NCI-H2081 (cell line): ENCODE measurements around the gene CACNA1I.

ENCODE experiments used
- DNase-seq, 2 experiments: peaks; one replicate each; lab custom pipeline; 2025; lab: John Stamatoyannopoulos, UW

Gene CACNA1I

DNA sequence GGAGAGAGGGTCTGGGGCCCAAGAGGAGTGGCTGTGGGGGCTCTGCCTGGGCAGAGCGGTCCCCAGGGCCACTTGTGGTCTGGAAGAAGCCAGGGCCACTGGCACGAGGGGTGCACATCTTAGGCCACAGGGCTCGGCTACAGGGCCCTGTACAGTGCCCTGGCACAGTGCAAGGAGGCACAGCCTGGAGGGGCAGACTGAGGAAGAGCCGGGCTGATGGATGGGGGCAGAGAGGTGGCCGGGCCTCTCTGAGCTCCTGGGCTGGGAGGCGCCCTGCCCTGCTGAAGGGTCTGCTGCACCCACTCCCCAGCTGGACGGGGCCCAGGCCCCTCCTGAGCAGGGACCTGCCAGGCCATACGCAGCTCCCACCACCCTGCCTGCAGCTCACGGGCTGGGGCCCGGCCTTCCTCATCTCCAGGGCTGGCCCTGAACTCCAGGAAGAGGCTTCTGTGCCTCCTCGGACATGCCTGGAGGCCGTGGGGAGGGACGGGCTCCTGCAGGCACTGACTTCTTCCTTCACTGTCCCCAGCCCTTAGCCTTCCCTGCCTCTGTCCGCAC, 123.5 kb downstream of the CACNA1I start:
- DNase-seq, result no peak

DNA sequence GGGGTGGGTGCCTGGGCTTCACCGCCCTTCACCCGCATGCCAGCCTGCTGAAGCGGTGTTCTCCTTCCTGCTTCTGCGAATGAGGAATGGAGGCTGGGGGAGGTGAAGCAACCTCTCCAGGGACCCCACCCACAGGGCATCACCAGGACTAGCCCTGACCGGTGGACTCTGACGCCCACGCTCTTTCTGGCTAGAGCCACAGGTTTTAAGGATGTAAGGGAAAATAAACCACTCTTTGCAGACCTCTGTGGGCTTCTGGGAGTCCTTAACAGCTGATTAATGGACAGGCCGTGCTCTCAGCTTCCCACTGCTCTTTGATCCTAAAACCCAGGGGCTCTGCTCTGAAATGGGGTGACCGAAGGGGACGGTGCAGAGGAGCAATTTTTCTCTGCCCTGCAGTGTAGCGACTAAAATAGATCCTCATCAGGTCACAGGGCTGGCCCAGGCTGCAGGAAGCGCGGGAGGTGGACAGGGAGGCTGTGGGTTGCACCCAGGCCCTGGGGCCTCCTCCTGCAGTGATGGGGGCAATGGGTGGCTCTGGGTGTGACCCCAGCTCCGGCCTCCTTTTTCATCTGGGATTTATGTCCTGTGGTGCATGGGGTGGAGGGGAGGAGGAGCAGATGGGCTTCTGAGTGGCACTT, 127.4 kb downstream of the CACNA1I start:
- DNase-seq, result no peak

DNA sequence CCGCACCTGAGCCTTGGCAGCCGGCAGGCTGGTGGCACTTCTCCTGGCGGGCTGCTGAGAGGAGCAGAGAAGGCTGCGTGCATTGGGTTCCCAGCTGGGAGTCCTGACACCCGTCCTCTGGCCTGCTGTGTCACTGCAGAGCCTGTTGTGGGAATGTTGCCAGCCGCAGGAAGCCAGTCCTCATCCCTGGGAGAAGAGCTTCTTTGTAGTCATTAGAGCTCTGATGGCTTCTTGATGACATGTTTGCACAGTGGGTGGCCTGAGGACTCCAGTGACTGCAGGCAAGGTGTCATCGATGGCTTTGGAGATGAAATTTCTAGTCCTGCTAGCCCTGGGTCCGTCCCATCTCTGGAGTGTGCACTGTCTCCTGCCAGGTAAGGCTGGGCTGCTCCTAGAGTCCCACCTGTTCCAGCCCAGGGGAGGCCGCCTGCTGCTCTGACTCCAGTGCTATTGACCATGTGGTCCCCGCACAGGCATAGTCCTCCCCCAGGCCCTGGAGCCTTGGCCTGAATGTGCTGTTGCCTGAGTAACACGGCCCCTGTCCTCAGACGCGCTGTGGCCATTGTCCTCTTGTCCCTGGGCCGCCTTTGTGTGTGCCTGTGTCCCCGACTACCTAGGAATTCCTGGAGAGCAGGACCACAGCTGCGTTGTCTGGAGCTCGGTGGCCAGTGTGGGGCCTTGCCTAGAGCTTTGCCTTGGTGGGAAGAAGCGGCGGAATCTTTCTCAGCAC, 129.2 kb downstream of the CACNA1I start:
- DNase-seq, result no peak

DNA sequence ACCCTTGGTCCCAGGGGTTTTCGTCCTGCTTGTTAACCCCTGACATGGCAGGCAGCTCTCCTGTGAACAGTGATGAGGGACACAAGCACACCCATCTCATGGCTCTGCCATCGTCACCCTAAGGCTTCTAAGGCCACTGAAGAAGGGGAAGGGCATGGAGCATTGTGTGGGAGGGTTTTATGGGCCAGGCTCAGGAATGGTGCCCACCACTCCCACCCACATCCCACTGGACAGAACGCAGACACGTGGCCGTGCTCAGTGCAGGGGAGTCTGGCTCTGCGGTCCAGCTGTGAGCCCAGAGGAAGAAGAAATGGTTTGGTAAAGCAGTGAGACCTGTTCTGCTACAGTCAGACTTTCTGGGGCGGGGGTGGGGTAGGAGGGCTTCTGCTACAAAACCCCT, 130.0 kb downstream of the CACNA1I start:
- no peak for DNase-seq

DNA sequence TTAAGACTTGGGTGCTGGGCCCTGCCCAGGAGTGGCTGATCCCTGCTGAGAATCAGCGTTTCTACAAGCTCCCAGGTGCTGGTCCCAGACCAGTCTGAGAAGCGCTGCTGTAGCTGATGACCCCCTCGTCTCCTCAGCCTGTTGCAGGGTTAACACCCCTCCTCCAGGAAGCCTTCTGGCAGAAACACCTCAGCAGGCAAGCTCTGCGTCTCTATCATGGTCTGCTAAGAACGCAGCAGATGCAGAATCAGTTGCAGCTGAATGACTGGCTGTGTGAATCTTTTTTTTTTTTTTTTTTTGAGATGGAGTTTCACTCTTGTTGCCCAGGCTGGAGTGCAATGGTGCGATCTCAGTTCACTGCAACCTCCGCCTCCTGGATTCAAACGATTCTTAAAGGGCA, 132.5 kb downstream of the CACNA1I start:
- DNase-seq, result no peak

DNA sequence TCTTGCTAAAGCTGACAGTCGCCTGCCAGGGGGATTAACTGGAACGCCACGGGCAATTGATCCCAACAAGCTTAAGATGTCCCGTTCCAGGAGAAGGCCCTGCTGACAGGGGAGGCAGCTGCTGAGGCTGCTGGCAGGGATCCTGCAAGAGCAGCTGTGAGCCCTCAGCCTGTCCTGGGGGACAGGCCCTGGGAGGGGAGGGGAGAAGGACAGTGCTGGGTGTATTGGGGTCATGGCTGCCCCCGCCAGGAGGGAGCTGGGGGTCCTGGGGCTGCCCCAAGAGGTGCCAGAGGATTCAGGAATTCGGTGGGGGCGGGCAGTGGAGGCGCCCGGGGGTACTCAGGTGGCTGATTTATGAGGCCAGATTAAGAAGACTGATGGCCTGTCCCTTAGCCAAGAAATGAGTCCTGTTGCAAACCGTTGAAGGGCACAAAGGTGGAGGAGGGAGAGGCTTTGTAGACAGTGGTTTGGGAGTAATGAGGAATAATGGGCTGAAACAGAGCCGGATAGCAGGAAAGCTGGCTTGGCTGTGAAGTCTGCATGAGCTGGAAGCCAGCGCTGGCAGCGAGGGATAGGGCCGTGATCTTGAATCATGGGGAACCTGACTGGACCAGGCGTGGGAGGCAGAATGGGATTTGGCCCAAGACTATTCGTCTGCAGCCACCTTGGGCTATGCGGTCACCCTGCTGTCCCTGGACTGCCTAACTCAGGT, 133.5 kb downstream of the CACNA1I start:
- DNase-seq, result no peak

DNA sequence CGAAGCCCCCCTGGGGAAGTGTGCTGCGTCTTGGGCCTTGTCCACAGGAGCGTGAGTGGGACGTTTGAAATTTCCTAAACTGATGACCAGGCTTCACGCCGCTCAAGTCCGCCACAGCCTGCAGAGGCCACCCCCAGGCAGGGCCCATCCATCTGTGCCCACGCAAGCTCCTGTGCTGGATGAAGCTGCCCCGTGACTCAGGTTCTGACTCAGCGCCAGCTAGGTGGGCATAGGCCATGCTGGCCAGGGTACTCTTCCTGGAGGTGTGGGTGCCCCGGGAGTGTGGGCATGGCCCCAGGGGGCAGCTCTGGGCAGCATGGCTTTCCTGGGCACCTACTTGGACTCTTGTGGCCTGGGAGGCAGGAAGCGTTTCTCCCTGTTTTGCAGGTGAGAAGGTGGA, 134.8 kb downstream of the CACNA1I start:
- DNase-seq, result no peak

DNA sequence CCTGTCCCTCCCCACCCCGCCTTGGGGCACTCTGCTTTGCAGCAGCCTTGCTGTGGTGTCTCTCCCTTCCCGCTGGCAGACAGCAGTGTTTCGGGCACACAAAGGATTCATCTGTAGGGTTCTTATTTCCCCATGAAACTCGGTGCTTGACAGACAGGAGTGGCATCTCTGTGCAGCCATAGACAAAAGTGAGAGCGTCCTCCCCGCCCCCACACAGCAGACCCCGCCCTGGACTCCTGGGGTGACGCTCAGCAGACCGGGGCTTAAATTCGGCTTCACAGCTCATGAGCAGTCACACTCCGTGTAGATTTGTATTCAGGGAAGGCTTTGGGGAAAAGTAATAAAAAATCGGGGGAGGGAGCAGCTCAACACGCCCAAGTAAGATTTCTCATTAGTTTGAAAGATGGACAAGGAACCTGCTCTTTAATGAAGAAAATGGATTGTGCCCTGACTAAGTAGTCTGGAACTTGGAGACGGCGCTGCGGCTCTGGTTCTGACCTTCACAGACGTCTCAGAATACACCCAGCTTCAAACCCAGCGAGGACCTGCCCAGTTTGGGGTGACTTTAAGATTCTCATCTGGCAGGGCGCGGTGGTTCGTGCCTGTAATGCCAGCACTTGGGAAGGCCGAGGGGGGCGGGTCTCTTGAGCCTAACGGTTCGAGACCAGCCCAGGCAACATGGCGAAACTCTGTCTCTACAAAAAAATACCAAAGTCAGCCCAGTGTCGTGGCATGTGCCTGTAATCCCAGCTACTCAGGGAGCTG, 136.0 kb downstream of the CACNA1I start:
- DNase-seq, result no peak

DNA sequence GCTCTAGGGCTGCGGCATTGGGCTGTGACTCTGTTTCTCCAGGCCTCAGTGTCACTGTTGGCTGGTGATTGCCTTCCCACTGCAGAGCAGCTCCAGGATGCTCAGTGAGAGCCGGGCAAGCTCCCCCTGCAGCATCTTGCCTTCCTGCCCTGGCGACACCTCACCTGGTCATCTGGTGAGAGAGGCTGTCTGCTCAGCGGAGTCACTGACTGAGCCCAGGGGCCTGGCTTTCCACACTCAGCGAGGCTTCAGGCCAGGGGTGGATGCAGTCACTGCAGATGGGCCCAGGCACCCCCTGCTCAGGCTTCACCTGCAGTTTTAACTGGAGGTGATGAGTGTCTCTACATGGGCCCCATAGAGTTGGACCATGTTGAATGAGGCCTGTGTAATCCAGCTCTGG, 136.8 kb downstream of the CACNA1I start:
- DNase-seq, result no peak

DNA sequence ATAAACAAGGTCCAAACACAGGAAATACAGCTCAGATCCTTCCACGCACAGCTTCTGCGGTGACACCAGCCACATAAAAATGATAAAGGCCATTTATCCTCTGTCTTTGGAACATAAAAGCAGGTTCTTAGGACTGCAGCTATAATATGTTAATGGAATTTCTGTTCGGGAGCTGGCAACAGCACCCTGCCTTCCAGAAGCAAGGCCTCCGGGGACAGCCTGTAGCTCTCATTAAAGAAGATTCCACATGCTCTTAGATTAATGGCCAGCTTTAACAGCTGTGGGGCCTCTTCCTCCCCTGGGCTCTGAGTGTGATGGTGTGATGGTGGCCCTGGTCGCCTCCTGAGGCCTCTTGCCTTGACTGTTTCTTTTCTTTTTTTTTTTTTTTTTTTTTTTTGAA, 137.3 kb downstream of the CACNA1I start:
- no peak for DNase-seq

DNA sequence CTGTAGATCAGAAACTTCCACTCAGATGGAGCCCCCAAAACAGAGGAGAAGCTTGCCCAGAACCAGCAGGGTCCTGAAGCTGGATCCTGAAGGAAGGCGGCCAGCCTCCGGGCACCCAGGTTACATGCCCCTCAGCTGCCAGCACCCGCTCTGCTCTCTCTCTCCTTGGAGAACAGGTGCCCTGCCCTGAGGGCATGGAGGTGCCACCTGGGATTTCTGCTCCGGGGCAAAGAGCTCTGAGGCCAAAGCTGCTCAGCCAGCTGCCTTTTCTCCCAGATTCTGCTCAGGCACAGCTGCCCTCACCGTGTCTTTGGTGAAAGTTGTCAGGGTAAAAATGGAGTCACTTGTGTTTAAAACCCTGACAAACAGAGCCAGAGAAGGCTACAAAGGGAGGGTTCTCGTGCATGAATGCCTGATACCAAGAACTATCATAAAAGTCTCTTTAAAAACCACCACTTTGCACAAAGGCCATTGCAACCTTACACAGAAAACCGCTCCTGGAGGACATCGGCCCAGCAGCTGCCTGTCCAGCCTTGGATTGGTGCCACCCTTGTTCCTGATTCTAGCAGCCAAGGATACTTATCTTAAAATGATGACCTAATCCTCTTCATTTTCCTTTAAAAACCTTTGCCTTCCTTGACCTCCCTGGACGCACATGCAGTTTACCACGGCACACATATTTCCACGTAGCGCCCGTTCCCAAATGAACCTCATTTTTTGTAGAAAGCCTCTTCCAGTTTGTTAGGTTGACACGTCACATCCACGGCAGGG, 140.0 kb downstream of the CACNA1I start:
- DNase-seq, result no peak

DNA sequence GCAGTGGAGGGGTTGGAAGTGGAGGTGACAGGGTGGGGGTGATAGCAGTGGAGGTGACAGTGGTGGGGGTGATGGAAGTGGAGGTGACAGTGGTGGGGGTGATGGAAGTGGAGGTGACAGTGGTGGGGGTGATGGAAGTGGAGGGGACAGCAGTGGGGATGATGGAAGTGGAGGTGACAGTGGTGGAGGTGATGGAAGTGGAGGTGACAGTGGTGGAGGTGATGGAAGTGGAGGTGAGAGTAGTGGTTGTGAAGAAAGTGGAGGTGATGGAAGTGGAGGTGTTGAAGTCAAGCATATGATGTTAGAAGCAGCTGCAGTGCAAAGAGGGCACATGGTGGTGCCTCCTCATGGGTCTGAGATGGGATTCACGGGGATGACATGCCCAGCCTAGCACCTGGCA, 141.5 kb downstream of the CACNA1I start:
- DNase-seq, result no peak

DNA sequence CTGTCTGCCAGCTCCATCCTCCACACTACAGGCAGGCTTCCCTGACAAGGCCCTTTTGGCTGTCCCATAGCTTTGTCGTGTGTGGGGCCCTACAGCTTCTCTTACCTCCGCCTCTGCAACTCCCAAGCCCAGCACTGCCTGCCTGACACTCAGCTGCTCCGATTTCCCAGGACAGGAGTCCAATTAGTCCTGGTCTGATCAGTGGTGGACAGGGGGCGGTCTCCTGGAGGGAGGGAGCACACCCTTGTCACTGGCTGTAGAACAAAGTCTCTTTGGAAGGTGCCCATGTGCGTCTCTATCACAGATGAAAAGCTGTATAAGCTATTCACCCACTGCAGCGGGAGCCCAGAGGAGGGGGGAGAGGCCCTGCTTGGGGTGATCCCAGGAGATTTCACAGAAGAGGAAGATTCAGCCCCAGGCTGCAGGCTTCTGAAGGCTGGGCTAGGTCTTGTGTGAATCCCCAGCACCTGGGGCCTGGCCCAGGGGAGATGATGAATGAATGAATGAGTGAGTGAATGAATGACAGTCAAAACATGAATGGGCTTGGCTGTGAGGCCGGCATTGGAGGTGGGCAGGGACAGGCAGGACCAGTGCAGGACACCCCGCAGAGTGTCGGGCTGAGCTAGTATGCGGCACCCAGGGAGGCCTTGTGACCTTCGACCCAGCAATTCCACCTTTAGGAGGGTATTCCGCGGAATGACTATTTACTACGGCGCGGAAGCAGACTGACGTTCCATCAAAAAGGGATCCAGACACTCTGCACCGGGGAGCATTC, 142.4 kb downstream of the CACNA1I start:
- no peak for DNase-seq

DNA sequence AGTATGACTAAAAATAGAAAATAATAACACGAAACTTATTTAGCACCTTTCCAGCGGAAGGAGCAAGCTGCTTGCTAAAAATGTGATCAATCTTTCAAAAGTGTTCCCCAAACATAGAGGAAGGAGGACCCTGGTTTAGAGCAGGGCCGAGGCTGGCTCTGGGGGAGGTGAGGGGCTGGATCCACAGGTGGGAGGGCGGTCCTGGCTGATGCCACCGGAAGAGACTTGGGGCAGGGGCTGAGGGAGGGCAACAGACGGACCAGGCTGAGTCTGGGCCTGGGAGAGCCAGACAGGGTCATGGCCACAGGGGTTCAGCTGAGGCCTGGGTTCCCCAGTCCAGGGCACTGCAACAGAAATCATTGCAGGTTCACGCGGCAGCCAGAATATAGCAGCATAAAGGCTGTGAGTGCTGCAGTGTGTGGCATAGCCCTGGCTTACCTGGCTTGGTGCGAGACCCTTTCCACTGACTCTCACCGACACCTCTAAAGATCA, 143.3 kb downstream of the CACNA1I start:
- DNase-seq, result no peak

DNA sequence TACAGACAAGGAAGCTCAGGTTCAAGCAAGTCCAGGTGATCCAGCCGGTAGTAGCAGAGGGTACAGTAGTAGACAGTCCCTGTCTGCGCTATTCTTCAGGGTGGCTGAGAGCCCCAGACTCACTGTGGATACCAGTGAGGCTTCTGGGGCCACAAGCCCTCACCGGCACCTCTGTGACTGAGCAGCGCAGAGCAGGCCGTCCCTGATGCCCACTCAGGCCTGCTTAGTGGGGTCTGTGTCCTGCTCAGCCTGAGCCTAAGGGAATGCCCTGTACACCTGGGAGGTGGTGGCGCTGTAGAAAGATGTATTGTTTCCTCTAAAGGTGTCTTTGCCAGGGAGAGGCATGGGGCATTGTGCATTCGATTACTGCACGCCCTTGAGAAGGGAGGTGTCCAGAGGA, 143.8 kb downstream of the CACNA1I start:
- no peak for DNase-seq

DNA sequence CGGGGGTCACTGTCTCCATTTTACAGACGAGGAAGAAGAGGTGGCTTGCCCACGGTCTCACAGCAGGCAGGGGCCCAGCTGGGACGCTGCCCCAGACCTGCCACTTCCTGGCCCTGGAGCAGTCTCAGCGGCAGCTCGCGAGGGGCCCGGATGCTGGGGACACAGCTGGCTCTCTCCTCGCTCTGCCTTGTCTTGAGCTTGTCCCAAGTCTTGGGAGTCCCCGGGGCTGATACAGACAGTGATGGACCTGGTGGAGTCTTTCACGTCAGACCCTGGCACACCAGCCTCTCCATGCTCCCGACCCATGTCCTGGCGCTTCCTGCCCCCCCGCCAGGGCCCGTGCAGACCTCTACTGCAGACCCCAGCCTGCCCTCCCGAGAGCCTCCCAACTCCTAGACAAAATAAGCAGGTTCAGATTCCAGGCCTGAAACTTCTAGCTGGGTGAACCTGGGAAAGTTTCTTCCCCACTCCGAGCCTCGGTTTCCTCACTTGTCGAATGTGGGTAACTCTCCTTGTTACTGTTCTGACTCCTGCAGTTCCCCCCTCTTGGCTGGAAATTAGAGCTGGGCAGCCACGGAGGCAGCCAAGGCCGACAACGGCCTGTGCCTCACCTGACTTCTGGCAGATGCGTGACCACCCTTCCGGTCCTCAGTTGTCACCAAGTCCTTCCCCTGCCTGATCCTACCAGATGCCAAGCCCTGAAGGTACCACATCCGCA, 145.4 kb downstream of the CACNA1I start:
- no peak for DNase-seq

DNA sequence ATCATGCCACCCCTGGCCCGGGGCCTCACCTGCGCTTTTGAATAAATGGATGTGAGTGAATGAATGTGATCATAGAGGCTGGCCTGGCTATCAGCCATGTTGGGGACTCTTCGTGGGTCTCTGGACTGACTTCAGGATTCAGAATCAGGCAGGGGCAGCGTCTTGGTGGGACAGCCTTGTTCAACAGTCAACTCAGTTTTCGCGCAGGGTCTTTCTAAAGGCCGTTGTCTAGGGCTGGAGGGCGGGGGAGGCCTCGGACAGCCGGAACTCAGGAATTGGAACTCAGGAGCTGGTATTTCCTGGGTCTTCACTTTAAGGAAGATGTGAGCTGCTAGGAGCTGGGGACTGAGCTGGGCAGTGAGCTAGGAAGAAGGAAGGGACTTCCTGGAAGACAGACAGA, 146.0 kb downstream of the CACNA1I start:
- no peak for DNase-seq

DNA sequence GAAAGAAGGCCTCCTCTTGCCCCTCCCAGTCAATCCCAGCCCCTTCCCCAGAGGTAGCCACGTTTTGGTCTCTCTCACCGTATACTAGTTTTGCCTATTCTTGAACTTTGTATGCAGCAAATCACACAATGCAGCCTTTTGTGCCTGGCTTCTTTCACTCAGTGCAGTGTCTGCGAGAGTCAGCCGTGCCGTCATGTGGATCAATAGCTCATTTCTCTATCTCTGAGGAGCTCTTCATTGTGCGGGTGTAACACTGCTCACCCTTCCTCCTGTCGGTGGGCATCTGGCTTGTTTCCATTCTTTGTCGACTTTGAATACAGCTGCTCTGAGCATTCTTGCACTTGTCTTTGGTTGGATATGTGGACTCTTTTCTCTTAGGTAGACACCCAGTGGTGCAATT, 146.5 kb downstream of the CACNA1I start:
- no peak for DNase-seq

DNA sequence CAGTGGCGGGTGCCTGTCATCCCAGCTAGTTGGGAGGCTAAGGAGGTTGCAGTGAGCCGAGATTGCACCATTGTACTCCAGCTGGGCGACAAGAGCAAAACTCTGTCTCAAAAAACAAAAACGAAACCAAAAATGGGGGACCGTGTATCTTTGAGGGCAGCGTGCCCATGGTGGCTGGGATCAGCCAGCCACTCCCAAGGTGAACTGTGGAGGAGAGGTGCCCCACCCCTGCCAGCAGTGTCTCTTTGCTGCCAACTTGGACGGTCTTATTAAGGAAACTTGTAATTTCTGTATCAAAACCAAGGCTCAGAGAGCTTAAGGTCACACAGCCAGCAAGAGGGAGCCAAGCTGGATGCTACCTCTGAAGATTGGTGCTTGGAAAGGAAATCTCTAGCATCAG, 147.7 kb downstream of the CACNA1I start:
- DNase-seq, result no peak

DNA sequence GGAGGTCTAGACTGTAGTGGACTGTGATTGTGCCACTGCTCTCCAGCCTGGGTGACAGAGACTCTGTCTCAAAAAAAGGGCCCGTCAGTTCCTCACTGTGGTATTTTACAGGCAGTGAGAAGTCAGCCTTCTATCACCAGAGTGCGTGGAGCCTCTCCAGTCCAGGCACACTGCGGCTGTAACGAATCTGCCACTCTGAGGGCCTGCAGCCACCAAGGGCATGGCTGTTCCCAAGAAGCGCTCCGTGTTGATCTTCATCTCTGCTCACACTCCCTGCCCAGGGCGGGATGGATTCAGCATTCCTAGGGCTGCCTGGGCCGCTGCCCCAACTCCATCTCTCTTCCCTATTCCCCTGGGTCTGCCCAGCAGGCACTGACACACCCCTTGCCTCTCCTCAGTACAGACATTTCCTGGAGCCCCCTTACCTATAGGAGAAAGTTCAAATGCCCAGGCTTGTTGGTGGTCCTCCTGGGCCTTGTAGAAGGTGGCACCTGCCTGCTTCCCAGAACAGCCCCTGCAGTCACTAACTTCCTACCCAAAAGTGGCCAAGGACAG, 148.4 kb downstream of the CACNA1I start:
- no peak for DNase-seq
